NCI-H446 treated with DMSO at 0.1 percent for 48 hours (cell line): ENCODE data around the gene ADGRD1.

Experiments
- DNase-seq: peaks from one replicate; lab custom pipeline; 2025; lab: John Stamatoyannopoulos, UW

The ADGRD1 gene

DNA sequence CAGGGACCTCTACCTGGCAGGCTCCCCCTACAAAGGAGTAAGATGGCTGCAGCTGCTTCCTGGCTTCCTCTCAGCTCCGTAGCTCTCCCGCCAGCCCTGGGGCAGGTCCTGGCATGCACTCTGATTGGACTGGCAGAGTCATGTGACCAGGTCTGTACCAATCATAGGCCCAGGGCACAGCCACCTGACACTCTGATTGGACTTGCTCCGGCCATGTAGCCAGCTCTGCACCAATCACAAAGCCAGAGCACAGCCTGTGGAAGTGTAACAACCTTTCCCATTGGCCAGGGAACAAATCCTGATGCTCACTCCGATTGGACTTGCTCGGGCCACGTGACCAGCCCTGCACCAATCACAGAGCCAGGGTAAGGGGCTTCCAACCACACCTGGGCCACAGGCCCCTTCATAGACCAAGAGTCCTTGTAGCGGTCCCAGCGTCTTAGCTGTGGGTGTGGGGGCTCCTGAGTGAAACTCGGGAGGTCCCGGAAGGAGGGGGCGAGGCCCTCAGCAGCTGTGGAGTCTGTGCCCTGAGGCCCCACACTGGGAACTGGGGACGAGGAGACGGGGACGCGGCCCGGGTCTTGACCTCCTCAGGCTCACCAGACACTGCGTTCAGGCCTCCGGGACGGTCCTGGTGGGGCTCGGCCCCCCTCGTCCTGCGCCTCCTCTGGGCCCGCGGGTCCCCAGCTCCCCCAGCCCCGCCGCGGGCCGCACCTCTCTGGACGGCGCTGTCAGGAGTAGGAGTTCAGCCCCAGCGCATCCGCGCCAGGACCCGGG, 210.6 kb downstream of the ADGRD1 start:
- DNase-seq = no peak

DNA sequence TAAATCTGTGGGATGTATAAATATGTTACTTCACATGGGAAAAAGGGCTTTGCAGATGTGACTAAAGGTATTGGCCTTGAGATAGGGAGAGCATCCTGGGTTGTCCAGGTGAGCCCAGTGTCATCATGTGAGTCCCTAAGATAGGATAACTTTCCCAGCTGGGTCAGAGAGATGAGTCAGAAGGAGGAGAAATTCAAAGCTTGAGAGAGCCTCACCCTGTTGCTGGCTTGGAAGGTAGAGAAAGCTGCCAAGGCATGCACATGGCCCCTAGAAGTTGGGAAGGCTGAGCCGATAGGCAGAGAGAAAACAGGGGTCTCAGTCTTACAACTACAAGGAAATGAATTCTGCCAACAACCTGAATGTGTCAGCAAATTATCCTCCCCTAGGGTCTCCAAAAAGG, 213.0 kb downstream of the ADGRD1 start:
- no peak for DNase-seq

DNA sequence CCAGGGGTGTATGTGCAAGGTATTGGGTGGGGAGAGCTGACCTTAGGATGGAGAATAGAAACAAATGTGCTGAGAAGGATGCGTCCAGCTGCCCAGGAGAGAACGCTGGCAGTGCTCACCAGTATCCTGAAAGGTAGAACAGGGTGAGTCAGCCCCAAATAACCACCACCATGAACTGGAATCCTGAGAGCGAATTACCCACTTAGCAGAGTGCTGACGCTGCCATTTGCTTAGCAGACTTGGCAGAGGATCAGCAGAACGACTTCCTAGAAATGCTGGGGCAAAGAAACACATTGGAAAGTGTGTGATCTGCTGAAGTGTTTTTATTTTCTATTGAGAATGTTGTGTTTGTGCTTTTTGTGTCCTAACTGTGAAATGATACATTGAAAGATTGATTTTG, 213.6 kb downstream of the ADGRD1 start:
- DNase-seq = no peak

DNA sequence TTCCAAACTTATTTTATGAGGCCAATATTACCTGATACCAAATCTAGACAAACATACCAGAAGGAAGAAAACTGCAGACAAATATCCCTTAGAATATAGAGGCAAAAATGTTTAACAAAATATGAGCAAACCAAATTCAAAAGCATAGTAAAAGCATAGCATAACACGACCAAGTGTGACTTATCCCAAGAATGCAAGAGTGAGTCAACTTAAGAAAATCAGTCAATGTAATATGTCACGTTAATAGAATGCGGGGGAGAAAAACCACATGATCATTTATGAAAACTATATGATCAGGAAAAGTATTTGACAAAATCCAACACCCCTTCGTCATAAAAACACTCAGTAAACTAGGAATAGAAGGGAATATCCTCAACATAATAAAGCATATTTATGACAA, 217.3 kb downstream of the ADGRD1 start:
- DNase-seq = no peak

DNA sequence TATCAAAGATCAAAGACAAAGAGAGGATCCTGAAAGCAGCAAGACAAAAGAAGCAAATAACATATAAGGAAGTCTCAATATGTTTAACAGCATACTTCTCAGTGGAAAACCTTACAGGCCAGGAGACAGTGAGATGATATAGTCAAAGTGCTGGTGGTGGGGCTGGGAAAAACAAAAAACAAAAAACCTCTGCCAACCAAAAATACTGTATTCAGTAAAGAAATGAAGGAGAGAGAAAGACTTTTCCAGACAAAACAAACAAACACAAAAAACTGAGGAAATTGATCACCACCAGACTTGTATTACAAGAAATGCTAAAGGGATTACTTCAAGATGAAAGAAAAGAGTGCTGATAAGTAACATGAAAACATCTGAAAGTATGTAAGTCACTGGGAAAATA, 221.2 kb downstream of the ADGRD1 start:
- DNase-seq = no peak

DNA sequence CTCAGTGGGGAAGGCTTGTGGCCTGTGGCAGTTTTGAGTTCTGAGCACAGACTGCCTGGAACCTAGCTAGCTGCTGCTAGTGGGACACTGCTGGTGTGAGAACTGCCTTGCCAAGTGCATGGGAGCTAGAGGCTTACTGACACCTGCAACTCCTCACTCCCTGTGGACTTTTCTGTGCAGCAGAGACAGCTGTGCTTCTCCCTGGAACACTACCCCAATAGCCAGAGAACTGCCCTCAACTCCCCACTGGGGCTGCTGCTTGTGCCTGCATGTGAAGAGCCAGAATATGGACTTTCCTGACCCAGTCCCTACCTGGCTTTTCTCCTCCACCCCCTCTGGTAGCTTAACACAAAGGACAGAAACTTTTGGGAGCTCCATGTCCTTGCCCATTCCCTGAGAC, 222.6 kb downstream of the ADGRD1 start:
- DNase-seq = no peak

DNA sequence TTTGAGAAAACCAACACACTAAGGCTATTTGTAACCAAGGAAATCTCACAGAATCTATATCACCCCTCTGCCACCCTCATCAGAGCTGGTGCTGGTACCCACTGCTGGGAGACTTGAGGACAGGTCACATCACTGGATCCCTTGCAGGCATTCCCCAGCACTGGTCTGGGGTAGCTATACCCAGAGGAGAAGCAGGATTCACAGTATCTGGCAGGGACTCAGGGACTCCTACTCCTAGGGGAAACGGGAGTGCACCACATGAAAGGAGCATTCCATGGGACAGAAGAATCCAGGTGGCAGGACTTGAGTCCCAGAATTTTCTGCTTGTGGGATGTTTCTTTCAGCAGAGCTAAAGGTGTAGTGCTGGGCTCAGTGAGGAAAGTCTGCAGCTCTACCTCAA, 223.2 kb downstream of the ADGRD1 start:
- no peak for DNase-seq

DNA sequence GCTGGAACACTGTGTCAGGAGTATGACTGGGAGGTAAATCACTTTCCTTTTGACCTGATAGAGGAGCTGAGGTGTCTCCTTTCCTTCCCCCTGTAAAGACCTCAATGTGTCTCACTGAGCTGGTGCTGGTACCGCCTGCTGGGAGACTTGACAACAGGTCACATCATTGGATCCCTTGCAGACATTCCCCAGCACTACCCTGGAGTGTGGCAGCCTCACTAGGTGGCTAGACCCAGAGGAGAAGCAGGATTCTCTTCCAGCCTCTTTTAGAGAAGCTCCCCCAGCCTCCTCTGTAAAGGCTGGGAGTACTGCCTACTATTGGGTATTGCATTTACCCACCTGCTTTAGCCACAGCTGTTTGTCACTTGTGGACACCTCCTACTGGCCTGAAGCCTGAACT, 223.9 kb downstream of the ADGRD1 start:
- DNase-seq = no peak

DNA sequence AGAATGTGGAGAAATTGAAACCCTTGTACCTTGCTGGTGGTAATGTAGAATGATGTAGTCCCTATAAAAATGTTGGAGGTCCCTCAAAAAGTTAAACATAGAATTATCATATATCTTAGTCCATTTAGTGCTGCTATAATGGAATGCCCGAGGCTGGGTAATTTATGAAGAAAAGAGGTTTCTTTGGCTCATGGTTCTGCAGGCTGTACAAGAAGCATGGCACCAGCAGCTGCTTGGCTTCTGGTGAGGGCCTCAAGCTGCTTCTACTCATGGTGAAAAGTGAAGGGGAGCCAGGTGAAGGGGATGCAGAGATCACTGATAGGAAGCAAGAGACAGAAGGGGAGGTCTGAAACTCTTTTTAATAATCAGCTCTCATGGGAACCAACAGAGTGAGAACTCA, 233.9 kb downstream of the ADGRD1 start:
- no peak for DNase-seq

DNA sequence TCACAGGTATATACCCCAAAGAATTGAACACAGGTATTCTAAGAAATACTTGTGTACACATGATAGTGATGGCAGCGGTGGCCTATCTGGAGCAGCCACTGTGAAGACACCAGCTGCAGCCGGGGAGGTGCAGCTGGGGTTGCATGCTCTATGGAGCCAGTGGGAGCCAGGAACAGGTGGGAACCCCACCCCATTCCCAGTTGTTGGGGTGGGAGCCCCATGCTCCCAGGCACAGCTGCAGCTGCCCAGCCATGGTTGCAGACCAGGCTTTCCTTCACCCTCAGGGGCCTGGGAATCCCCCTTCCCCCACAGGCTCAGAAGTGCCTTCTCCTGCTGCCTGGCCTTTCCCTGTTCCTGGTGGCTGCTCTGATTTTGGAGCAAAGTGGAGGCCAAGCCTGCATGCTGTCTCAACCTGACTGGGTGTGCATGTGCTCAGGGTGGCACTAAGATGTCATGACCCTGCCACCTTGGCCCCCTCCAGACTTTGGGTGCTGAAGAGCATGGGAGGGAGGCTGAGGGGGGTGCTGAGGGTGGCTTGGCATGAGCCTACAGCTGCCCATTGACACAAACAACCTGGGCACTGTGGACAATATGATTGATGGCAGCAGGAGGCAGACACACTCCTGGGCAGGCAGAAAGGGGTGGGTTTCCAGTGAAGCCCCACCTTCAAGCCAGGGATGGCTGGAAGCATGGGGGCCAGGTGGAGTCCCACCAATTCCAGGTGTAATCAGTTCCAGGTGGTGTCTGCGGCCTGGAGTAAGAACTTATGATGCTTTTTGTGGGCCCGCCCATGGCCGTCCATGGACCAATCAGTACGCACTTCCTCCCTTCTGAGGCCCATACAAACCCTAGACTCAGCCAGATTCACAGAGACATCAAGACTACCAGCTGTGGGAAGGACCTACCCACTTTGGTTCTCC, 234.7 kb downstream of the ADGRD1 start:
- DNase-seq = no peak

DNA sequence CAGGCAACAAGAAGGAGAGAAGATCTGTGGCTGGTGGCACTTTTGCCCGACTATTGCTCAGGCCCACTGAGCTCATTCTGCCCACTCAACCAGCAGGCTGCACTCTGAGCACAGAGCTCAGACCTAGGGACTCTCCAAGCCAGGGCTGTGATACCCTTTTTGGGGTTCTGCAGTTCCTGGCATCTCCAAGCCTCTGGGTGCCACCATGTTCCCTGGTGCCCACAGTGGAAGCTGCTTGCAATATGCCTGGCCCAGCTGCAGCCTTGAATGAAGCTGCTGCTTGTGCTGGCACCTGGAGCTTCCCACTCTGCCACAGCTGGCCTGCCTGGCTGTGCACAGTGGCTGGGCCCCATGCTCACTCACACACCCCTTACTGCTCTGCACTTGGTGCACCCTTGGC, 236.1 kb downstream of the ADGRD1 start:
- DNase-seq = no peak

DNA sequence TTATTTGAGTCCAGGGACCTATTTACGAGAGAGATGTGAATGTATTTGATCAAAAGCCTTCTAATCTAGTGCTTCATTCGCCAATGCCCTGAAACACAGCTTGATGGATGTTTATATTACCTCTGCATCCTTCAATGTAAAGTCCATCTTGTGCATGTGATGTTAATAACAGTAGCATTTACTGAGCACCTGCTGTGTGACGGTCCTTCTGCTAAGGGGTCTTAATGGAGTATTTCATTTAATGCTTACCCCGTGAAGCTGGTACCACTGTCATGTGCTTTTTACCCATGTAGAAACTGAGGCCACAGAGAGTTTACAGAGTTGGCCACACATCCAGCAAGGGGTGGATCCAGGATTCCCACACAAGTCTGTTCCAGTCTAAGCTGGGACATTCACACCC, 237.3 kb downstream of the ADGRD1 start:
- DNase-seq = no peak
